ENCODE results near the gene DYNC1H1. TPM values are rescaled to one million over a fixed set of nuclear protein-coding genes. Genes with fewer than 3 reads are reported as not detected.
"Not testable (repeated sequence)": the region's sequence is repeated elsewhere in the genome, so short reads cannot be mapped to it uniquely, and the experiment has no call there.

Gene DYNC1H1
- total RNA-seq, 2 experiments from 2014 or later = 242 to 245 TPM

DNA sequence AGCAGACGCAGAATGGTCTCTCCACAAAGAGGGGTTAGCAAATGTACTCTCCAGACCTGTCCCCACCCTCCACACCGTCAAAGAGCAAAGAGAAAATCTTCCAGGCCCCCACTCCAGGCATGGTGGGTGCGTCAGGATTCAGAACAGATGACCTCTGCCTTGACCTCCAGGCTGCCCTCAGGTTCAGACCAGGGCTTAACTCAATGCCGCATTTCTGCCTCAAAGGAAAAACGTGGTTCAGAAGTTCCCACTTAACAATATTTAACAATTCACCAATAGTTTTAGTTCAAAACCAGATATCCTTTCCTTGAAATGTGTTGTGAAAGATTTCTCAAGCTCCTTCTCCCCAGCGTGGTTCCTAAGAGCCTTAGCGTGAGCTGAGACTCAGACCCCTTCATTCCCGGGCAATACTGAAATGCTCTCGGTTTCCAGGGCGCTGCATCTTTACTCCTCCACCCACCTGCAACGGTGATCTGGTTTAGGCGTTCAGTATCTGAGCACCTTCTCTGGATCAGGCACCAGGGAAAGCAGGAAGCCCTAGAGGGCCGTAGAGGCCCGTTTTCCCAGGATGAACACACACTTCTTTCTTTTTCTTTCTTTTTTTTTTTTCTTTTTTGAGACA is 99.5 kb downstream of the DYNC1H1 start:
- Mint-ChIP-seq H3K36me3 (peaks cover under 1% of the 10 kb centered on the region), H3K9me3 (no peaks in the 10 kb centered on the region), H3K27me3 (no peaks in the 10 kb centered on the region), H3K4me3 (no peak overlapping the region), H3K4me1 (ENCODE audit: low read depth) (no peaks in the 10 kb centered on the region), H3K27ac (no peak overlapping the region)
- ChIA-PET POLR2A (interaction anchor here (0.6 kb wide), 1 partner anchor 9 kb away, joined by 4 read pairs; no protein-coding TSS in a partner anchor), CTCF (interaction anchor here (1.2 to 3.2 kb wide), 3 partner anchors 19 to 251 kb away, joined by 4 to 40 read pairs (median 13); no protein-coding TSS in a partner anchor)
- intact Hi-C loops (cut with micrococcal nuclease) = loop anchor here (1.0 kb wide), 2 partner anchors 32 to 250 kb away; no protein-coding TSS in a partner anchor
- no peak for DNase-seq

DNA sequence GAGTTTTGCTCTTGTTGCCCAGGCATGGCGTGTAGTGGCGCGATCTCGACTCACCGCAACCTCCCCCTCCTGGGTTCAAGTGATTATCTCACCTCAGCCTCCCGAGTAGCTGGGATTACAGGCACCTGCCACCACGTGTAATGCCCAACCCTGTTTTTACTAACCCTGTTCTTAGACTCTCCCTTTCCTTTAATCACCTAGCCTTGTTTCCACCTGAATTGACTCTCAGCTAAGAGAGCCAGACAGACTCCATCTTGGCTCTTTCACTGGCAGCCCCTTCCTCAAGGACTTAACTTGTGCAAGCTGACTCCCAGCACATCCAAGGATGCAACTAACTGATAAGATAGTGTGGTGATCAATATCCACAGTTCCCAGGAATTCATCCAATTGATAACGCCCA is 100.2 kb downstream of the DYNC1H1 start:
- POLR2A ChIA-PET, H3K27me3 Mint-ChIP-seq: not testable (repeated sequence)

DNA sequence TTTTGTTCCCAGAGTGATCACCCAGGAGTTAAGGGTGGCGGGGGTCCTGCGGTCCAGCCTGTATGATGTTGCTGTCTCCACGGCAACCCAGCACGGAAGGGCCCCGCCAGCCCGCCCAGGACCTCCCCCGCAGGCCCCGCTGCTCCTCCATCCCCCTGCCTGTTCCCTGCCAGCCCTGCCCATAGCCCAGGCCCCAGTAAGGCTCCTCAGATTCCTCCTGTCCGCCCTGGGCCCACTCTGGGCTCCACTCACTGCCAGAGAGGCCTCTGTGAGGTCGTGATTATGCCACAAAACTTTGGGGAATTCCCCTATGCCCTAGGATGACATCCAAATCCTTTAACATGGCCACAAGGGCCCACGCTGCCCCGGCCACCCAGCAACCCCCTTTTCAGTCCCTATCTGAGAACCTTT is 101.7 kb downstream of the DYNC1H1 start:
- Mint-ChIP-seq H3K9me3 (no peaks in the 10 kb centered on the region), H3K27ac (no peak overlapping the region), H3K4me1 (ENCODE audit: low read depth) (no peaks in the 10 kb centered on the region), H3K27me3 (no peaks in the 10 kb centered on the region), H3K36me3 (peaks cover 2% of the 10 kb centered on the region), H3K4me3 (no peak overlapping the region)
- ChIA-PET CTCF (interaction anchor here (1.7 kb wide), 1 partner anchor 30 kb away, joined by 6 read pairs; no protein-coding TSS in a partner anchor), POLR2A (no interaction called here)
- intact Hi-C loops (cut with micrococcal nuclease) = no loop called here
- DNase-seq = no peak

More for the DNA sequence above, 100.2 kb downstream of the DYNC1H1 start:
- CTCF ChIA-PET = interaction anchor here (1.7 to 3.2 kb wide), 3 partner anchors 32 to 250 kb away, joined by 6 to 40 read pairs (median 13); no protein-coding TSS in a partner anchor
- H3K27ac Mint-ChIP-seq; H3K9me3 Mint-ChIP-seq; H3K36me3 Mint-ChIP-seq; DNase-seq; intact Hi-C loops (cut with micrococcal nuclease); H3K4me3 Mint-ChIP-seq; H3K4me1 Mint-ChIP-seq (ENCODE audit: low read depth): not testable (repeated sequence)

DNA sequence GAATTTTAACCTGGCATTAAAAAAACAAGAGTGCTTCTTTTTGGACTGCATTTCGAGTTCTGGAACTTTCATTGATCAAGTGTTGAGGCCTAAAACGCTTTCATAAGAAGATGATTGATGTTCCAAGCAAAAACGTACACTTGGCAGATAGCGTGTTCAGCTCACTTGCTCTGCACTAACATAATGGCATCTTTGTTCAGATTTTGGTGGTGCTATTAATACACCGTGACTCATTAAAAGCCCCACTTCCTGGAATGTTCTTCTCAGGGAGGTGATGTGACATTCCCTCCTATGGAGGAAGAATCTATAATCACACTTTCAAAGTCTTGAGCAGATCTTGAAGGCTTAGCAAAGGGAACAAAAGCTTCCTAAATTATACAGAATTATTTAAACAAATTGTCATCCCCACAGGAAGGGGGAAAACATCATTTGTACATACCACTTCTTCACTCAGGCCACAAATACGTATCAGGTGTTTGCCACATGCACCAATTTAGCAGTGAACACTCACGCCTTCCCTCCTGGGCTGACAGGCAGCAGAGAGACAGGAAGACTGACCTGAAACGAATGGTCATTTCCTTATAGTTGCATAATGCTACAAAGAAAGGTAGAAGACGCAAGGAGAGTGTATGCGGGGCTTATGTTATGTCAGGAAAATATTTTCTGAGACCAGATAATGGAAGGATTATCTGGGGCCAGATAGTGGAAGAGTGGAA is 107.1 kb downstream of the DYNC1H1 start:
- Mint-ChIP-seq H3K4me3 (no peak overlapping the region), H3K27me3 (no peaks in the 10 kb centered on the region), H3K4me1 (ENCODE audit: low read depth) (no peaks in the 10 kb centered on the region), H3K9me3 (no peaks in the 10 kb centered on the region), H3K36me3 (peaks cover 8% of the 10 kb centered on the region), H3K27ac (no peak overlapping the region)
- DNase-seq = no peak
- ChIA-PET POLR2A (no interaction called here), CTCF (no interaction called here)
- intact Hi-C loops (cut with micrococcal nuclease) = no loop called here

DNA sequence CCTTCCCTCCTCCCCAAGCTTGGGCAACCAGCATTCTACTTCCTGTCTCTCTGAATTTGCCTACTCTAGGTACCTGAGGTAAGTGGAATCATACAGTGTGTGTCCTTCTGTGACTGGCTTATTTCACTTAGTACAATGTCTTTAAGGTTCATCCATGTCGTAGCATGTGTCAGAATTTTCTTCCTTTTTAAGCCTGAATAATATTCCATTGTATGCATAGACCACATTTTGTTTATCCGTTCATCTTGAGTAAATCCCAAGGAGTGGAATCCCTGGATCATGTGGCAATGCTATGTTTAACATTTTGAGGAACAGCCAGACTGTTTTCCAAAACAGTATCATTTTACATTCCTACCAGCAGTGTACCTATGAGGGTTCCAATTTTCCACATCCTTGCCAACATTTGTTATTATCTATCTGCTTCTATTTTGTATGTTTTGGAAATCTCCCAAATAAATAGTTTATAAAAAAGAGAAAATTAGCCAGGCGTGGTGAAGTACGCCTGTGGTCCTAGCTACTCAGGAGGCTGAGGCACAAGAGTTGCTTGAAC is 110.1 kb downstream of the DYNC1H1 start:
- no peak for DNase-seq
- ChIA-PET POLR2A (no interaction called here), CTCF (interaction anchor here (0.6 kb wide), 1 partner anchor 109 kb away, joined by 6 read pairs; no protein-coding TSS in a partner anchor)
- Mint-ChIP-seq H3K36me3 (peaks cover 21% of the 10 kb centered on the region), H3K27ac (no peak overlapping the region), H3K9me3 (no peaks in the 10 kb centered on the region), H3K27me3 (no peaks in the 10 kb centered on the region), H3K4me3 (no peak overlapping the region), H3K4me1 (ENCODE audit: low read depth) (no peaks in the 10 kb centered on the region)
- intact Hi-C loops (cut with micrococcal nuclease) = no loop called here

DNA sequence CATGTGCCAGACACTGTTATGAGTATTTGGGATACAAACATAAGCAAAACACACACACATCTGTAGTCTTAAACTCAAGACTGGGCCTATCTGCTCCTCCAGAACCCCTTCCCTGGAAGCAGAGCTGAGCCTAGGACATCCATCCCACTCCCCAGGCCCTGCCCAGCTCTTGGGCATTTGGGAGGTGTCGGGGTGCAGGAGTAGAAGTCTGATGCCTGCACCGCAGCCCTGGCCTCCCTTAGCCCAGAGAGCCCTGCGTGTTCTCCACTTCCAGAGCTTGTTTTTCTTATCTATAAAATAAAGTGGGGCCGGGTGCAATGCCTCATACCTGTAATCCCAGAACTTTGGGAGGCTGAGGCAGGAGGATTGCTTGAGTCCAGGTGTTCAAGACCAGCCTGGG is 110.8 kb downstream of the DYNC1H1 start:
- ChIA-PET POLR2A (no interaction called here), CTCF (no interaction called here)
- Mint-ChIP-seq H3K27me3 (no peaks in the 10 kb centered on the region), H3K9me3 (no peaks in the 10 kb centered on the region), H3K4me3 (no peak overlapping the region), H3K27ac (no peak overlapping the region), H3K4me1 (ENCODE audit: low read depth) (peaks cover 2% of the 10 kb centered on the region), H3K36me3 (peaks cover 28% of the 10 kb centered on the region)
- intact Hi-C loops (cut with micrococcal nuclease) = no loop called here
- no peak for DNase-seq

DNA sequence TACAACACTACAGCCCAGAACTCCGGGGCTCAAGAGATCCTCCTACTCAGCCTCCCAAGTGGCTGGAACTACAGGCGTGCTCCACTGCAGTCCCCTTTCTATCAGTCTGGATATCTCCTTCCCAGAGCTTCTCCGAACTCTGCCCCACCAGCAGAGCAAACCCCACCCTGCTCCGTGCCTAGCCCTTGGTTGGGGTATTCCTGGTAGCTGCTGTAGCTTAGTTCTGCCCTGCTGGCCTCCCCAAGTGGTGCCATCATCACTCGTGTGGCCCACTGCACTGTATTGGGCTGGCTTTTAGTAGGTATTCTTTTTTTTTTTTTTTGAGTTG is 113.0 kb downstream of the DYNC1H1 start:
- no peak overlapping the region for H3K4me3 Mint-ChIP-seq
- POLR2A ChIA-PET = interaction anchor here (0.9 to 1.5 kb wide), 2 partner anchors 56 to 110 kb away, joined by 3 read pairs; no protein-coding TSS in a partner anchor
- H3K9me3 Mint-ChIP-seq = no peaks in the 10 kb centered on the region
- H3K36me3 Mint-ChIP-seq = peaks cover 50% of the 10 kb centered on the region
- peak overlapping the region; percentile 13 for H3K27ac Mint-ChIP-seq
- intact Hi-C loops (cut with micrococcal nuclease) = no loop called here
- peaks cover 24% of the 10 kb centered on the region for H3K4me1 Mint-ChIP-seq (ENCODE audit: low read depth)
- no peak for DNase-seq
- no peaks in the 10 kb centered on the region for H3K27me3 Mint-ChIP-seq
- CTCF ChIA-PET = no interaction called here

DNA sequence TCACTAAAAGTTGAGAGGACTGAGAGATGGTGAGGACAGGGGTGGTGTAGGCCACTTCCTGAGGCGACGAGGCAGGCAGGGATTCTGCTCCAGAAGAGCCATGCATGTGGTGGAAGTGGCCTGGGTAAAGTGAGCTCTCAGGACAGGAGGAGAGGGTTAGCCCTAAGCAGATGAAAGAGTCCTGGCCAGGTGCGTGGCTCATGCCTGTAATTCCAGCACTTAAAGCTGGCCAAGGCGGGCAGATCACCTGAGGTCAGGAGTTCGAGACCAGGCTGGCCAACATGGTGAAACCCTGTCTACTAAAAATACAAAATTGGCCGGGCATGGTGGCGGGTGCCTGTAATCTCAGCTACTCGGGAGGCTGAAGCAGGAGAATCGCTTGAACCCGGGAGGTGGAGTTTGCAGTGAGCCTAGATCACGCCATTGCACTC is 114.0 kb downstream of the DYNC1H1 start:
- CTCF ChIA-PET; H3K9me3 Mint-ChIP-seq; H3K4me3 Mint-ChIP-seq; DNase-seq; intact Hi-C loops (cut with micrococcal nuclease); H3K27me3 Mint-ChIP-seq: not testable (repeated sequence)
- H3K36me3 Mint-ChIP-seq = peaks cover 60% of the 10 kb centered on the region
- POLR2A ChIA-PET = interaction anchor here (0.6 kb wide), 1 partner anchor 84 kb away, joined by 3 read pairs; no protein-coding TSS in a partner anchor
- H3K4me1 Mint-ChIP-seq (ENCODE audit: low read depth) = peaks cover 35% of the 10 kb centered on the region
- peak overlapping the region; percentile 75 for H3K27ac Mint-ChIP-seq

DNA sequence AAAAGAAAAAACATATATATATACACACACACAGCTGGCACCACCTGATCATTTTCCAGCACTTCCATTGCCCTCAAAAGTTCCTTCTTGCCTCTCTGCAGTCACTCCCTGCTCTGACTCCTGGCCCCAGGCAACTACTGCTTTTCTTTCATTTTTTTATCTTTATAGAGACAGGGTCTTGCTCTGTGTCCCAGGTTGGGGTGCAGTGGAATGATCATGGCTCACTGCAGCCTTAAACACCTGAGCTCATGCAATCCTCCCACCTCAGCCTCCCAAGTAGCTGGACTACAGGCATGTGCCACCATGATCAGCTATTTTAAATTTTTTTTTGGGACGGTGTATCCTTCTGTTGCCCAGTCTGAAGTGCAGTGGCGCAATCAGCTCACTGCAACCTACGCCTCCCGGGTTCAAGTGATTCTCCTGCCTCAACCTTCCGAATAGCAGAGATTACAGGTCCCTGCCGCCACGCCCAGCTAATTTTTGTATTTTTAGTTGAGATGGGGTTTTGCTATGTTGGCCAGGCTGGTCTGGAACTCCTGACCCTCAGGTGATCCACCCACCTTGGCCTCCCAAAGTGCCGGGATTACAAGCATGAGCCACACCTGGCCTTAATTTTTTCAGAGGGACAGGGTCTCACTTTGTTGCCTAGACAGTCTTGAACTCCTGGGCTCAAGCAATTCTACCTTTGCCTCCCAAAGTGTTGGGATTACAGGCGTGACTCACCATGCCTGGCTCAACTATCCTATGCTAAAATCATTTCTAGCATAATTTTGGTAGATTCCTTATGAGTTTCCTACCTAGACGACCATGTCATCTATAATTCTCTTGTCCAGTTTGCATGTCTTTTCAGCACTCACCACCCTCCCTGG is 114.7 kb downstream of the DYNC1H1 start:
- CTCF ChIA-PET = interaction anchor here (0.8 kb wide), 1 partner anchor 17 kb away, joined by 4 read pairs; no protein-coding TSS in a partner anchor

DNA sequence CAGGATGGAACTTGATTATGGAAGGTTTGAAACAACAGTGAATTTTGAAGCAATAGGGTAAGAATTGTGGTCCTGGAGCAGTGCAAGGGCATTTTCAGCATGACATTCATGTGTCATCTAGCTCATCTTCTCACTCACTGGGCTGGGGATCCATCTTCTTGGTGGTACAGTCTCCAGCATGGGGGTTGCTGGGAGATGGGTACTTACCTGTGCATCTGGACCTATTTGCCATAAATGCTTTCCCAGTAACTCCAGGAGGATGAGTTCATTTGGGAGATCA is 115.3 kb downstream of the DYNC1H1 start:
- POLR2A ChIA-PET = no interaction called here

More for the DNA sequence above, 114.7 kb downstream of the DYNC1H1 start:
- no peak for DNase-seq
- Mint-ChIP-seq H3K36me3 (peaks cover 67% of the 10 kb centered on the region), H3K4me1 (ENCODE audit: low read depth) (peaks cover 41% of the 10 kb centered on the region), H3K9me3 (no peaks in the 10 kb centered on the region), H3K4me3 (no peak overlapping the region), H3K27me3 (no peaks in the 10 kb centered on the region), H3K27ac (peak overlapping the region; percentile 57)
- POLR2A ChIA-PET = no interaction called here
- intact Hi-C loops (cut with micrococcal nuclease) = no loop called here

DNA sequence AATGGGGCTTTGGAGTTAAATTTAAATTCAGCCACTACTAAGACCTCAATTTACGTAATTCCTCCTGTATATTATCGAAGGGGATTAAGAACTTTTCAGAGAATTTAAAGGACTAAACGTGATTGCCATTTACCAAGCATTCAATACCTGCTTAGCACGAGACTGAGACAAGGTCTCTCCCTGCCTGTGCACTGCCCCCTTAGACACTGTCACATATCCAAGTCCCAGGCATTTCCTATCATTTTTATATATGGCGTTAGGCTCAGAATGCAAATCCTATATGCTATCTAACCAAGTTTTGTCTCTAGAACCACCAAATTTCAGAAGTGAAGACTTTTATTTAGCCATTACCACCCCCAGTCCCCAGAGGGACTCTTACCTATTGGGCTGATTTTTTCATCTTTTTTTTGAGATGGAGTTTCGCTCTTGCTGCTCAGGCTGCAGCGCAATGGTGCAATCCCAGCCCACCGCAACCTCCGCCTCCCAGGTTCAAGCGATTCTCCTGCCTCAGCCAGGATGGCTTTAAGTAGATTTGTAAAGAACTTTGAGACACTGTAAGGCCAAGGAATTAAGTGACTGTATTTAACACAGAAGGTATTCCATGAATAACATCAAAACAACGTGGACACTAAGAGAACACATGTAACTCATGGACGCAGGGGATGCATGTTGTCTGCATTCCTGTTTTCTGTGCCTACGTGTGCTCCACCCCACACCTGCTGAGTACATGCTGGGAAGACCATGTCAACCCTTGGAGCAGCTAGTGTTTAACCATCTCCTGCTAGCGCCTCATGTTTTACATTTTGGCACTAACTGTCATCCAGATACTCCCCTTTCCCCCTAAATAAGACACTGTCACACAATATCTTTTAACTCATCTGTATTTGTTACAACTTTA is 116.1 kb downstream of the DYNC1H1 start:
- Mint-ChIP-seq H3K4me1 (ENCODE audit: low read depth) (peaks cover 51% of the 10 kb centered on the region), H3K27ac (peak overlapping the region; percentile 1), H3K36me3 (peaks cover 75% of the 10 kb centered on the region), H3K9me3 (no peaks in the 10 kb centered on the region), H3K27me3 (no peaks in the 10 kb centered on the region), H3K4me3 (no peak overlapping the region)
- intact Hi-C loops (cut with micrococcal nuclease) = loop anchor here (10.0 kb wide), 2 partner anchors 1254 to 1706 kb away; partner anchors contain the start of genes EIF5 and WDR25
- DNase-seq = no peak
- ChIA-PET POLR2A (no interaction called here), CTCF (no interaction called here)

More for the DNA sequence above, 115.3 kb downstream of the DYNC1H1 start:
- Mint-ChIP-seq H3K27me3 (no peaks in the 10 kb centered on the region), H3K36me3 (peaks cover 67% of the 10 kb centered on the region), H3K27ac (peak overlapping the region; percentile 1), H3K4me1 (ENCODE audit: low read depth) (peaks cover 47% of the 10 kb centered on the region), H3K4me3 (no peak overlapping the region), H3K9me3 (no peaks in the 10 kb centered on the region)
- CTCF ChIA-PET = interaction anchor here (0.8 kb wide), 1 partner anchor 17 kb away, joined by 4 read pairs; no protein-coding TSS in a partner anchor
- DNase-seq = no peak
- intact Hi-C loops (cut with micrococcal nuclease) = no loop called here

All from activated CD4-positive, alpha-beta memory T cell treated with anti-CD3 and anti-CD28 coated beads for 36 hours (primary cell).